Duodenal mucosa (tissue), 2 donors: ENCODE results near the gene CDC42.

Experiments used
- H3K27ac ChIP-seq: one replicate; pipeline ENCODE4 v1.7.0; 2013; ENCODE audit warnings: low read depth, low read length
- H3K27me3 ChIP-seq, 2 donors: one replicate each; pipeline ENCODE4 v1.7.0; 2013; ENCODE audit warnings: low read length in 2 of 2, control low read depth in 1 of 2; ENCODE audit not compliant: insufficient read depth in 2 of 2, control insufficient read depth in 1 of 2
- H3K36me3 ChIP-seq, 2 donors: one replicate each; pipeline ENCODE4 v1.7.0; 2013; ENCODE audit warnings: low read length in 2 of 2, control low read depth in 1 of 2; ENCODE audit not compliant: insufficient read depth in 2 of 2, control insufficient read depth in 1 of 2
- H3K4me1 ChIP-seq, 2 donors: one replicate each; pipeline ENCODE4 v1.7.0; 2013; ENCODE audit warnings: low read length in 2 of 2, control low read depth in 1 of 2; ENCODE audit not compliant: insufficient read depth in 2 of 2, control insufficient read depth in 1 of 2
- H3K4me3 ChIP-seq, 2 donors: one replicate each; pipeline ENCODE4 v1.7.0; 2013; ENCODE audit warnings: low read length in 2 of 2, low read depth in 1 of 2
- H3K9ac ChIP-seq, 2 donors: one replicate each; pipeline ENCODE4 v1.7.0; 2013; ENCODE audit warnings: low read length in 2 of 2, low read depth in 1 of 2
- H3K9me3 ChIP-seq, 2 donors: one replicate each; pipeline ENCODE4 v1.7.0; 2013; ENCODE audit warnings: low read length in 2 of 2, control low read depth in 1 of 2; ENCODE audit not compliant: control insufficient read depth in 1 of 2

Gene CDC42

DNA sequence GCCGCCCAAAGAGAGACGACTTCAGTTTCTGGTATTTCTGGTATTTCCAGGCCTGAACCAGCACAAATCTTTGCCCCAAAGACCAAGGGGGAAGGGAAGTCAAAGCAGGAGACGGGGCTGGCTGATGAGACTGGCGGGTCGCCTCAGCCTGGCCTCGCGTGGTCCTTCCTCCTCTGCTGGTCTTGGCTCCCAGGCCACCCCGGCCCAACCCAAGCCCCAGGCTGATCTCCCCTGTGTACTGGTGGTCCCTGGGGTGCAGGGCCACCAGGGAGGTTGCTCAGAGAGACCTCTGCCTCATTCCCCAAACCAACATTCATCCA lies 70.5 kb downstream of the CDC42 start:
- H3K9me3 ChIP-seq, result no peaks in the 10 kb centered on the region
- H3K4me1 ChIP-seq, result peaks cover 0 to 7% of the 10 kb centered on the region in 2 donors
- H3K36me3 ChIP-seq, result peaks cover 0 to 22% of the 10 kb centered on the region in 2 donors
- no peak overlapping the region for H3K9ac ChIP-seq
- H3K4me3 ChIP-seq, result no peak overlapping the region
- H3K27me3 ChIP-seq, result no peaks in the 10 kb centered on the region
- H3K27ac ChIP-seq, result no peak overlapping the region

DNA sequence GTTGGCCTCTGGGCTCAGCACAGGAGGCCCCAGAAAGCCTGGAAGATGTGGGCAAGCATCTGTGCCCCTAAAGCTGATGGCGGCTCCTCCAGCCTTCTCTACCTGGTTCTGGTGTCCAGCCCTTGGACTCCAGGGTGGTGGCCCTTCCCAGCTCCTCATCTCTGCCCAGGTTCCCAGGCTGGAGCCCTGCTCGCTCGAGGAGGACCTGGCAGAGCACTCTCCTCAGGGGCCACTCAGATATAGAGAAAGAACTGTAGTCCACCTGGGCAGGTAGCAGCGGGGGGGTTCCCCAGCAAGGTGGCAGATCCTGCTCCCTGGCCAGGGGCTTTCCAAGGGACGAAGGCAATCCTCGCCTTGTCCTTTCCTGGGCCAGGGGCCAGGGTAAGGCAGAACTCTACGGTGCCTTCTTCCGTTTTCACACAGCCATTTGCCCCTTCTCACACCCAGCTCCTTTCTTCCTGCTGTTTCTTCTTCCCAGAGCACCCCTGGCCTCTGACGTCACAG lies 71.4 kb downstream of the CDC42 start:
- H3K9ac ChIP-seq, result no peak overlapping the region
- H3K9me3 ChIP-seq, result no peaks in the 10 kb centered on the region
- no peak overlapping the region for H3K27ac ChIP-seq
- H3K4me1 ChIP-seq, result no peaks in the 10 kb centered on the region
- H3K4me3 ChIP-seq, result no peak overlapping the region
- H3K36me3 ChIP-seq, result peaks cover 0 to 16% of the 10 kb centered on the region in 2 donors
- H3K27me3 ChIP-seq, result no peaks in the 10 kb centered on the region

DNA sequence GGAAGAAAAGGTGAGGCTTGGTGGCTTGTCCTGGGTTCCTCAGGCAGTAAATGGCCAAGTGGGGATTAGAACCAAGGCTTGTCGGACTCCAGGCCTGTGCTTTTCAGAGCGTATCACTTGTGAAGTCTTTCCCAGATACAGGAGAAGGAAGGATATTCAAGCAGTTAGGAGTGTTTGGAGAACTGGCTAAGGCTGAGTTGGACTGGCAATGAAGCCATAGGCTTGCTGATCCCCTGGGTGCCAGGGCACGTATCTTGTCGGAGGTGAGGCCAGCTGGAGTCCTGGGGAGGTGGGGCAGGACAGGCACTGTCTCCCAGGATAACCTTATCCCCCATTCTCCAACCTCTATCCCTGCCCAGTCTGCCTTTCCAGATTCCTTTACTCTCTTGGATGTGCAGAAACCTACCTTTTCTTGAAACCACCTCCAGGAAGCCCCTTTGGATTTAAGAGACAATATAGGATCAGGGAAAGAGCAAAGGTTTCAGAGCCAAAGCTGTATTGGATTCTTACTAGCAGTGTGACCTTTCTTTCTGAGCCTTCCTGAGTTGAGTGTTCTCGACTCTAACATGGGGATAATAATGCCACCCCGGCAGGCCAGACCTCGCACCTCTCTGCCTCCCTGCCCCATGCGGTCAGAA lies 72.2 kb downstream of the CDC42 start:
- no peaks in the 10 kb centered on the region for H3K4me1 ChIP-seq
- H3K9ac ChIP-seq, result no peak overlapping the region
- peaks cover 0 to 9% of the 10 kb centered on the region in 2 donors for H3K36me3 ChIP-seq
- H3K27ac ChIP-seq, result no peak overlapping the region
- H3K27me3 ChIP-seq, result no peaks in the 10 kb centered on the region
- H3K4me3 ChIP-seq, result no peak overlapping the region
- H3K9me3 ChIP-seq, result no peaks in the 10 kb centered on the region

DNA sequence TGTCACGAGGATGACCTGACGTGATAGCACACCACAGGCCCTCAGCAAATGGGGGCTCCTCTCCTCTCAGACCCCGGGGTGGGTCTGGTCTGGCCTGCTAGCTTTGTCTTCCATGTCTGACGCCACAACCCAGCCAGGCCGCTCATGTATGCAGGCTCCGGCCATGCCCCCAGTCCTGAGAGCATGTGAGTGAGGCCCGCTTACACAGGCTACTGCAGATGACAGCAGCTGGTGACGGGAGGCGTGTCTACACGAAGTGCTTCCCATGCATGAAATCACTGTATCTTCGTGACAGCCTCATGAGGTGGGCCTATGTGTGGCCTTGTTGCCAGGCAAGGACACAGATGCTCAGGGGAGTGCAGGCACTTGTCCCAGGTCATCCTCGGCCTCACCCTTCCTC lies 74.0 kb downstream of the CDC42 start:
- Histone ChIP-seq H3K4me1 (no peaks in the 10 kb centered on the region), H3K27ac (no peak overlapping the region), H3K4me3 (no peak overlapping the region), H3K9ac (no peak overlapping the region), H3K9me3 (no peaks in the 10 kb centered on the region), H3K36me3 (no peaks in the 10 kb centered on the region), H3K27me3 (no peaks in the 10 kb centered on the region)

DNA sequence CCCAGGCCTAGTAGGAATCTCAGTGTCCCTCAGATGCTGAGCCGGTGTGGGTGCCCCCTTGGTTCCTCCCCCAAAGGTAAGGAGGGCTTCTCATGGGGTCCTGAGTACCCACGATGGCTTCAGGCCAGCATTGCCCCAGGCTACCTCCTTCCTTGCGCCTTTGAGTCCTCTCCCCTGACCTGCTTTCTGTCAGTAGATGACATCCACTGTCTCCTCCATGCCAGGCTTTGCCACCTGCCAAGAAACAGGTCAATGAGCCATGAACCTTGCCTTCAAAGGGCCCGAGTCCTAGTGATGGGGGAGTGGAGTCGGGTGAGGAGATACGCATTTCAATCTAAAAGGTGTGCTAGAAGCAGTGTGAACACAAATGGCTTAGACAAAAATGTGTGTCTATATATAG lies 74.7 kb downstream of the CDC42 start:
- Histone ChIP-seq H3K36me3 (no peaks in the 10 kb centered on the region), H3K4me1 (no peaks in the 10 kb centered on the region), H3K27ac (no peak overlapping the region), H3K9me3 (no peaks in the 10 kb centered on the region), H3K27me3 (no peaks in the 10 kb centered on the region), H3K4me3 (no peak overlapping the region), H3K9ac (no peak overlapping the region)

DNA sequence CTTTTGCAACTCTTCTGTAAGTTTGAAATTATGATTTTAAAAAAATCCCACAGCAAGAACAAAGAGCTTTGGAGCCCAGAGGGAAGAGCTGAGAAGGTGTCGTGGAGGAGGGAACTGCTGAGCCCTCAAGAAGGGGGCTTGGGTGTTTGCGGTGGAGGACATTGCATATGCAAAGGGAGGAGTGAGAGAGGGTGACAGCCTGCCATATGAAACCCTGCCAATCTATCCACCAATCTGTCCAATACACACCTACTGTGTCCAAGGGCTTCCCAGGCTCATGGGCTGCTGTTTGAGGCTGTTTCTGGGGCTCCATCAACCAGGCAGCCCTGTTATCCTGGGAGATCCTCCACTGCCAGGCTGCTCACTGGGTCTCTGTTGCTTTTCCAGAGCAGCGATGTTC lies 75.2 kb downstream of the CDC42 start:
- H3K9me3 ChIP-seq, result no peaks in the 10 kb centered on the region

DNA sequence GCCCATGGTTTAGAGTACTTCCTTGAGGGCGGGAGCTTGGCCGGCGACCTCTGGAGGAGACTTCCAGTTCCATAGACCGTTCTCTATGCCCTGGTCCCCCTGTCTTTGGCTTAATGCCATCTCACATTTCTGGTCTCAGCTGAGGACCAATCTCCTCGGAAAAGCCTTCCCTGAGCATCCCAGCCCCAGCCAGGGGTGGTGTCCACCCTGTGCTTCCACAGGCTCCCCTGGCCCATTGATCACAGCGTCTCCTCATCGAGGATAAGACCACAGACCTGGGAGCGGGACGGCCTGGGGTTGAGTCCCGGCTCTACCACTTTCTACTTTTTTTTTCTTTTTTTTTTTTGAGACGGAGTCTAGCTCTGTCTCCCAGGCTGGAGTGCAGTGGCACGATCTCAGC lies 75.9 kb downstream of the CDC42 start:
- Histone ChIP-seq H3K9me3 (no peaks in the 10 kb centered on the region), H3K9ac (no peak overlapping the region), H3K36me3 (no peaks in the 10 kb centered on the region), H3K4me1 (no peaks in the 10 kb centered on the region), H3K27ac (no peak overlapping the region), H3K4me3 (no peak overlapping the region), H3K27me3 (no peaks in the 10 kb centered on the region)

More for the DNA sequence above, 75.2 kb downstream of the CDC42 start:
- no peaks in the 10 kb centered on the region for H3K27me3 ChIP-seq
- no peaks in the 10 kb centered on the region for H3K4me1 ChIP-seq
- no peak overlapping the region for H3K27ac ChIP-seq
- H3K36me3 ChIP-seq, result no peaks in the 10 kb centered on the region
- H3K4me3 ChIP-seq, result no peak overlapping the region
- no peak overlapping the region for H3K9ac ChIP-seq

DNA sequence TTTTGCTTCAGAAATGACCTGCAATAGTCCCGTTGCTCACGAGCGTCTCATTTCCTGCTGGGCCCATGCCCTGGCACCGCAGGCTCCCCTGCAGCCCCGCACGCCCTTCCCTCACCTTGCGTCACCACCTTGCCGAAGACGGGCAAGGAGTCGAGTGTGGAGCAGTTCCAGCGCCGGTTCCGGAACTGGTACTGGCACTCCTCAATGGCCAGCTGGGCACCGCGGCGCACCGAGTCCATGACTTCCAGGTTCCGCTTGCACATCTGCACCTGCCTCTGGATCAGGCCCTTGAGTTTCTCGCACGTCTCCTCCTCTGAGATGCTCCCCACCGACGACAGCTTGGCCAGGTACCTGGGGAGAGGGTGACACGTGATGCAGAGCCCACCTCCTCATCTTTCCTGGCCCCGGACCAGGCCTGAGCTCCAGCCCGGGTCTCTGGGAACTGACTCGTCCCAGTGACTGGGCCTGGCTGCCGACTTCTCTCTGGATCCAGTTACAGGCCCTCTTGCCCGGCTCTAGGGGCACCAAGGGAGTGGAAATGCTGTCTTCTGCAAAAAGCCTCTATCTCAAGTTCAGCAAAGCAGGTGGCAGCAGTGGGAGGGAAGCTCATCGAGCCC lies 77.1 kb downstream of the CDC42 start:
- no peaks in the 10 kb centered on the region for H3K36me3 ChIP-seq
- H3K4me1 ChIP-seq, result no peaks in the 10 kb centered on the region
- no peaks in the 10 kb centered on the region for H3K27me3 ChIP-seq
- H3K4me3 ChIP-seq, result no peak overlapping the region
- no peak overlapping the region for H3K9ac ChIP-seq
- H3K27ac ChIP-seq, result no peak overlapping the region
- H3K9me3 ChIP-seq, result no peaks in the 10 kb centered on the region

DNA sequence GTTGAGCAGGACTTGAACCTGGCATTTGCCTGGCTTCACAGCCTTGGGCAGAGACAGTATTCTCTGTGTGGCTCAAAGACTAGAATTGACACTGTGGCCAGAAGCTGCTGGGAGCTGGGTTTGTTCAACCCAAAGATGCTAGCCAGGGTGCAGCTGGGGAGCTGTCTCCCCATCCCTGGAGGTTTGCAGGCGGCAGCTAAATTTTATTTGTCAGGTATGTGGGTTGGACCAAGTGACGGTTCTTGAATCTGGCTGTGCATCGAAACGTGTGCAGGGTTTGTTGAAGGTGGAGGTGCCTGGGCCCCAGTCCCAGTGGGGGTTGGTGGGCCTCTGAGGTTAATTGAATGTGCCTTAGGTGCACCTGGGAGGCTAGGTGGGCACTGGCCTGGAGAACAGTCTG lies 78.6 kb downstream of the CDC42 start:
- no peaks in the 10 kb centered on the region for H3K4me1 ChIP-seq
- no peaks in the 10 kb centered on the region for H3K9me3 ChIP-seq
- H3K36me3 ChIP-seq, result no peaks in the 10 kb centered on the region
- H3K27me3 ChIP-seq, result no peaks in the 10 kb centered on the region
- no peak overlapping the region for H3K4me3 ChIP-seq
- H3K27ac ChIP-seq, result no peak overlapping the region
- H3K9ac ChIP-seq, result no peak overlapping the region

DNA sequence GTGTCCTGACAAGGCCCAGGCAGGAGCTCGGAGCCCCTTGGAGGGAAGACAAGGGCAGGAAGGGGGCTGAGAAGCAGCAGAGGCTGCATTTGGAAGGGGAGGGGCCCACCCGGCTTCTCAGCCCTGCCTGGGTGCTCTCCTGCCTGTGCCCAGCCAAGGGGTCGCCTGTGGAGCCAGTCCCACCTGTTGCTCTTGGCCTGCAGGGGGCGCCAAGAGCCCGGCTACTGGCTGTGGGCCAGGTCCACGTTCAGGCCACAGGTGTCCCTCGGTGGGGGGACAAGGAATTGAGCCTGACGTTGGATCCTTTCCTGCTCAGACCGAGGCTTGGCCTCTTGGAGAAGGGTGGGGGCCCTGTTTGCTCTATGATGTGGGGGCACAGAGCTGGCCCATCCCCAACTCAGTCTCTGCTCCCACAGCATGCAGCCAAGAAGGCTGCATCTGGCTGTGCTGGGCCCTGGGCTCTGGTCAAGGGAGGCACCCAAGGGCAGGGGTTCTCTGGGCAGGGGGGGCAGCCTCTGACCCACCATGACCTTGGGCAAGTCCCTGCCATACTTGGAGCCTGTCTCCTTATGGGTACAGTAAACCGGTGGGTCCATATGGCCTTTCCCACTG lies 79.5 kb downstream of the CDC42 start:
- H3K9ac ChIP-seq, result no peak overlapping the region
- H3K27me3 ChIP-seq, result no peaks in the 10 kb centered on the region
- peaks cover 2 to 6% of the 10 kb centered on the region in 2 donors for H3K4me1 ChIP-seq
- H3K36me3 ChIP-seq, result no peaks in the 10 kb centered on the region
- no peaks in the 10 kb centered on the region for H3K9me3 ChIP-seq
- H3K27ac ChIP-seq, result no peak overlapping the region
- H3K4me3 ChIP-seq, result no peak overlapping the region
